LNCaP clone FGC (cell line): ENCODE results near the gene BRICD5.
"Not testable (repeated sequence)": the region's sequence is repeated elsewhere in the genome, so short reads cannot be mapped to it uniquely, and the experiment has no call there.

Experiments used
- DNase-seq: peaks from one replicate; pipeline ENCODE4 v3.0.0-alpha.2; 2011; ENCODE audit warnings: low read depth
- H3K4me3 ChIP-seq: 2 replicates; pipeline ENCODE4 v1.5.1; 2011; ENCODE audit warnings: mild to moderate bottlenecking, low read depth, low read length, control low read depth
- CTCF ChIP-seq: IDR thresholded peaks from 2 replicates; pipeline ENCODE4 v1.5.1; 2012; ENCODE audit warnings: mild to moderate bottlenecking; ENCODE audit not compliant: control insufficient read depth, insufficient read depth; ENCODE audit errors: extremely low read depth

BRICD5 gene

GRCh38 chr16:2243031-2243528 is 32.4 kb upstream of the BRICD5 start:
- DNase-seq = no peak
- TF ChIP-seq CTCF = no peak
- no peak overlapping the region for H3K4me3 ChIP-seq

- no peak overlapping the region for H3K4me3 ChIP-seq
- no peak for TF ChIP-seq CTCF
- DNase-seq = no peak
These were observed 31.9 kb upstream of the BRICD5 start for GRCh38 chr16:2242598-2242997.

GRCh38 chr16:2240331-2240730 is 29.7 kb upstream of the BRICD5 start:
- H3K4me3 ChIP-seq, DNase-seq: not testable (repeated sequence)

GRCh38 chr16:2238838-2239675 is 28.4 kb upstream of the BRICD5 start:
- no peak for TF ChIP-seq CTCF
- no peak for DNase-seq
- H3K4me3 ChIP-seq = no peak overlapping the region

- H3K4me3 ChIP-seq = no peak overlapping the region
- TF ChIP-seq CTCF = no peak
- no peak for DNase-seq
These were observed 27.6 kb upstream of the BRICD5 start for GRCh38 chr16:2238150-2238837.

- H3K4me3 ChIP-seq = no peak overlapping the region
- no peak for TF ChIP-seq CTCF
- DNase-seq = no peak
These were observed 27.0 kb upstream of the BRICD5 start for GRCh38 chr16:2237493-2238149.

- no peak for DNase-seq
- H3K4me3 ChIP-seq = no peak overlapping the region
- no peak for TF ChIP-seq CTCF
These were observed 26.4 kb upstream of the BRICD5 start for GRCh38 chr16:2237102-2237482.
